Pons (tissue), 1 donor: ENCODE measurements around the gene TPP2.

Experiments used
- DNase-seq: peaks from one replicate; pipeline ENCODE4 v3.0.0-alpha.2; 2016; ENCODE audit warnings: low spot score

TPP2 gene

DNA sequence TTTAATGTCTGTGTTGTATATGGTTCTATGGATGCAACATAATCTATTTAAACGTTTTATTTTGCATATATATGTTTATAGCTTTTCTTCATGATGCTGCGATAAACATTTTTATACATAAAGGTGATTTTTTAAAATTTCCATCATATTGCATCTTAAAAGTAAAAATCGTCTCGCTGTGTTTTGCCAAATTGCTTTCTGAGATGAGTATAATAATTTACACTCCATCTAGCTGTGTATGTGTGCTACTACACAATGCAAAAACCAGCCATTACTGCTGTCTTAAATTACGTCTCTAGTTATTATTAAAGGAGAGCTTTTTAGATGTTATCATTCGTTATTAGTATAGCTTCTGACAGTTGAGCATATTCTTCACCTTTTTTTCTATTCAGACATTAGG is 60.8 kb downstream of the TPP2 start:
- no peak for DNase-seq

DNA sequence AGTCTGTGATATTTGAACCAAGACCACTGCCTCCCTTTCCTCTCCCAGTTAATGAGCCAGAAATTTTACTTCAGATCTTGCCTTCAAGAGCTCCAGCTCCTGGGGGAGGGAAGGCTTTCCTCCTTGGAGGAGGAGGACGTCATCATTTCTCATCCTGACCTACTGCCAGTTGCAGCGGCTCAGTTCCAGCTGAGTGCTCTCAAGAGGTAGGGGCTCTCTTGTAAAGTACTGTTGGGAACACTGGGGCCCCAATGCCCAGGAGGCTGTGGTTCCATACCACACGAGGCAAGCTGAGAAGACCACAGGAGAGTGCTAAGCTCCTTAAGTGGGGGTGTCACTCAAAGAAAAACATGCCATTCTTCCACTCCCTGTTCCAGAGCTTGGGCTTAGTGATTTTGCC is 61.9 kb downstream of the TPP2 start:
- DNase-seq: no peak

DNA sequence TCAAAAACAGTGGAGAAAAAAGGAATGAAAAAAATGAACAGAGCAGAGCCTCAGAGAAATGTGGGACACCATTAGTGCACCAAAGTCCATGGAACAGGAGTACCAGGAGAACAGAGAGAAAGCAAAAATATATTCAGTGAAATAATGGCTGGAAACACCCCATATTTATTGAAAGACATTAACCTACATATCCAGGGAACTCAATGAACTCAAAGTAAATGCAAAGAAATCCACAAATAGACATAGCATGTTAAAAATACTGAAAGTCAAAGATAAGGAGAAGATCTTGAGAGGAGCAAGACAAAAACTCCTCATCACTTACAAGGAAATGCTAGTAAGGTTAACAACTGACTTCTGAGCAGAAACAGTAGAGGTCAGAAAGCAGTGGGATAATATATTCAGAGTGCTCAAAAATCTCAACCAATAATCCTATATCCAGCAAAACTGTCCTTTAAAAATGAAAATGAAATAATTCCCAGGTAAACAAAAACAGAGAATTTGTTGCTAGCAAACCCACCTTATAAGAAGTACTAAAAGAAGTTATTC is 62.5 kb downstream of the TPP2 start:
- DNase-seq: no peak

- no peak for DNase-seq
Measured at GRCh38 chr13:102667023-102667422, 70.2 kb downstream of the TPP2 start.

GRCh38 chr13:102667911-102668310 is 71.1 kb downstream of the TPP2 start:
- DNase-seq: no peak

DNA sequence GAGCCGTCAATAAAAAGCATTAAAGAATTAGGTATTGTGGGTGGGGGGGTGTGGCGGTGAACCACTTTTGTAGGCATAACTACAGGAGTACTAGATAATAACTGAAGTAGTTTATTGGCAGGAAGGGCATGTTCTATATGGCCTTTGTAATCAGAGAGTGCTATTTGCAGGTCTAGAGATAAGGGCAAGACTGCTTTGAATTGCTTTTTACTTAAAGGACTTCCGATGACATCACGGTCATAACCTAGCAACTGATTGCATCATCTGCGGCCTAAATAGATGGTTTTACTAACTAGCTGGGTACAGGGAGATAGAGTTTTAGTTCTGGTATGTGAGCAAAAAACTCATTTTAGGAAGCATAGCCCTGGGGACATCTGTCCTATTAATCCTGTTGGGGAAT is 73.3 kb downstream of the TPP2 start:
- DNase-seq: no peak

GRCh38 chr13:102675115-102675514 is 78.3 kb downstream of the TPP2 start:
- no peak for DNase-seq

- DNase-seq: no peak
Measured at GRCh38 chr13:102677122-102677521, 80.3 kb downstream of the TPP2 start.

- no peak for DNase-seq
Measured at GRCh38 chr13:102678339-102679107, 81.7 kb downstream of the TPP2 start.

DNA sequence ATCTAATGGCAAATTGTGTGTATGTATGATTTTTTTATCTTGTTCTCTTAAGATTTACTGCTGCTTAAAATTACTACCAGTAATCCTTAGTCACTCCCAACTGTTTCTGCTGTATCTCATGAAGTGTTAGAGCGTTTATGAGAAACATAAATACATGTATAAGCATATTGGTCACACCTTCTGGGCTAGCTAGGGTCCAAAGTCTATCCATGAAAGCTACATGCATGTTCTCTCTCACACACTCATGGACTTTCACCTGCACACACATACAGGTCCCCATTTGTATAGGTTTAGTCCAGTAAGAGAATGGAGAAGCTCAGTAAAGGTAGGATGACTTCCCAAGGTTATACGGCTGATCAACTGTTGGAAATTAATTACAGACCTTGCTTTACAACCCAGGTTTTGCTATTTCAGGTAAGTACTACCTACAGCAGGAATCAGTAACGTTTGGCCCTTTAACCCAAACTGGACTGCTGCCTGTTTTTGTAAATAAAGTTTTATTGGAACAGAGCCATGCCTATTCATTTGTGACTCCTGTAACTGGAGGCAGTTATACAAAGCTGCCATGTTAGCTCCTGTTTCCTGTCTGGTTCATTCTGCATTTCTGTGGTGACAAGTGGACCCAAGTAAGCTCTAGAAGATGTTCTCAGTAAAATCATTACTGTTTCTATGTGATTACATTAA is 82.8 kb downstream of the TPP2 start:
- no peak for DNase-seq

- no peak for DNase-seq
Measured at GRCh38 chr13:102680133-102680717, 83.4 kb downstream of the TPP2 start.

DNA sequence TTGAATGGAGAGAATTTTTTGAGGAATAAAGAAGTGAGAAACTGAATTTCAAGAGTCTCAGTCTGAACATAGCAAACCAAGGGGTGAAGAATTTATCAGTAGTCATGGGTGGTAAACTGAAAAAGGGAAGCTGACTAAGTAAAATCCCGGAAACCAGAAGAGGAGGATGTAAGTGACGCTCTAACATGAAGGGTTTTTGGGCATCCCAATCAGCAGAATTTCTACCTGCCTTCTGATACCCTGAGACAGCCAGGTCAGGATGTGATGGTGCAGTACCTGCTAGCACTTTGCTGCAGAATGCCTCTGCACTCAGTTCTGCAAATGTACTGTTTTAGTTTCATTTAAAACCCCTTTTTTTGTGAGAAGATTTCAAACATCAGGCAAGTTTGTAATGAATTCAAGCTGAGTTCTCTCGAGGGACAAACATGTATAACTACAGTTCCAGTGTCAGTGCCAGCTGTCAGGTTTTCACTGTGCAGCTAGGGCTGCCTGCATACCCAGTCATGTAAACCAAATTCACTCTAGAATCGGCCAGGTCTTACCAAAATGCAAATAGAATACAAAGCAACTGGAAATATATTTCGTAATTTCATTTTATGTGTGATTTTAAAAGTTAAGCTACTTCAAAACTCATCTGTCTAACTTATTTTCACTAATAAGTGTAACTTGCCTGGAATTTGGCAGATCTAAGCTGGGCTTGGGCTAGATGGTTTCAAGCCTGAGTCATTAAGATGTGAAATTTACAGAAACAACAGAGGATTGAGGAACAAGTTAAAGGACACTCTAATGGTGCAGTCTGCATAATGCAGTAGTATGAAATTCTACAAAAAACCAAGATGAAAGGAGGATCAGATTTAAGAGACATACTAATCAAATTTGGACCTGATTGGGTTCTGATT is 84.3 kb downstream of the TPP2 start:
- no peak for DNase-seq

- no peak for DNase-seq
Measured at GRCh38 chr13:102682211-102682610, 85.4 kb downstream of the TPP2 start.

DNA sequence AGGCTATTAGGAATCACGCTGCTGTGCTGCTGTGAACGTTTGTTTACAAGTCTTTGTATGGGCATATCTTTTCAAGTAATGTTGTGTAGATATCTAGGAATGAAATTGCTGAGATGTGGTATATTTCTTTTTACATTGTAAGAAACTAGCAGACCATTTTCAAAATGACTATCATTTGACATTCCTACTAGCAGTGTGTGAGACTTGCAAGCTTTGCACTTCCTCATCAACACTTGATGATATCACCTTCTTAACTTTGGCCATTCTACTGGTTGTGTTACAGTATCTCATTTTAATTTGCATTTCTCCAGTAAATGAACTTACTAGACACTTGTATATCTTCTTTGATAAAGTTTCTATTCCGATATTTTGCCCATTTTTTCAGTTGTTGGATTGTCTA is 85.9 kb downstream of the TPP2 start:
- no peak for DNase-seq

- no peak for DNase-seq
Measured at GRCh38 chr13:102683637-102684036, 86.9 kb downstream of the TPP2 start.

GRCh38 chr13:102686024-102686423 is 89.2 kb downstream of the TPP2 start:
- DNase-seq: no peak

DNA sequence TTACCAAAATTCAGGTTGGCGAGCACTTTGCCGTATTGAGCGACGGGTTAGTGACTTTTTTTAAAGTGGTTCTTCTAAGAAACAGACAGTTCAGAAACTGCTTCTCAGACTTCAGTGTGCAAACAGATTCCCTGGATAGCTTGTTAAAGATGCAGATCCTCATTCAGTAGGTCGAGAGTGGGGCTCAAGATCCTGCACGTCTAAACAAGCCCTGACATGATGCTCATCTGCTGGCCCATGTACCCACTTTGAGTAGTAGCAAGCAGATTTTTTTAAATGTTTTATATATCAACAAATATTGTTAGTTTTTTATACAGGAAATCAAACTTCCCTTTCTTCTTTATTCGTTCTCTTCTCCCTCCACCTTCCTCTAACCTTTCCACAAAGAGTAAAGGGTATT is 90.7 kb downstream of the TPP2 start:
- no peak for DNase-seq

DNA sequence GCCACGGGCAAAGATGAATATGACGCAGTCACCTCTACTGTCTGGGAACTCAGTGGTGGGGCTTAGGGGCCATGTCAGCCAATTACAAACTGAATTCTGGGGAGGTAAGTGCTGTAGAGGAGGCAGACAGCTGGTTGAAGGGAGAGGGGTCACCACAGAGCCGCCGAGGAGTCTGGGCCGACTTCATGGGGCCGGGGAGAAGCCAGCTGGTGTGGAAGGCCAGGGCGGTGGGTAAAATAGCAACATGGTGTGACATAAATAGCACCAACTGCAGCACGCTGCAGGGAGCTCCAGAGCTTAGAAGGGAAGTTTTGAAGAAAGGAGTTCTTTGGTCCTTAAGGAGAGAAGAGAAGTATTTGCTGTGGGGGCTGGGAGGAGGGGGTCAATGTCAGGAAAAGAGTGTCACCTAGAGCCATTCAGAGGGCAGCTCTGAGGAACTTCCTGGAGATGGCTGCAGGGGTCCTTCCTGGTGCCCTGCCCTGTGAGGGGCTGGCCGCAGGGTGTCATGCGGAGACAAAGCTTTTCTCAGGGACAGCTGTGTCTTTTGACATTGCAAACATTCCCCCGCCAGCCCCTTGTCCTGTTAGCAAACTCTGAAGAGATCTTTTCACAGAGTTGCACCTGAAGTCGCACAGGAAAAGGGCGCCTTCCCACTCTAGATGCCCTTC is 91.7 kb downstream of the TPP2 start:
- no peak for DNase-seq

- no peak for DNase-seq
Measured at GRCh38 chr13:102690883-102691282, 94.1 kb downstream of the TPP2 start.

DNA sequence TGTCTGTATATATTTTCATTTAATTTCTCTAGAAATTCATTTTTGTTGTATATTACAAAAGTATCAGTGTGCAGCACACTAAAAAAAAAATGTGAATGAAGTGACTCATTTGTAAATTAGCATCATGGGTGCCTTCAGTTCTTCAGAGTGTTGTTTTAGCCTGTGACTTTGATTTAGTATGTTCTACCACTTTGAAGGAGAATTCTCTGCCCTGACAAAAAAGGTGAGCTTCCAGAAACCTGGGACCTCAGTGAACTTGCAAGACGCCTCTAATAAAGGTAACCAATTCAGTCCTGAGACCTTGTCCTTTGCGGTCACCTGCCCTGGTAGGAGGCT is 95.7 kb downstream of the TPP2 start:
- DNase-seq: no peak

GRCh38 chr13:102693250-102693649 is 96.5 kb downstream of the TPP2 start:
- DNase-seq: no peak

- DNase-seq: no peak
Measured at GRCh38 chr13:102693776-102694175, 97.0 kb downstream of the TPP2 start.
